Brain microvascular endothelial cell (primary cell): ENCODE measurements around the gene TFCP2L1.

Experiments used
- DNase-seq: peaks from one replicate; pipeline ENCODE4 v3.0.0-alpha.2; 2020
- H3K27ac ChIP-seq: fragments of 250-450 bp; sonication (Bioruptor Pico); 2 replicates; pipeline ENCODE4 v1.5.1; 2020; ENCODE audit warnings: mild to moderate bottlenecking, moderate library complexity
- H3K27me3 ChIP-seq: fragments of 250-450 bp; sonication (Bioruptor Pico); replicated peaks from 2 replicates; pipeline ENCODE4 v1.5.1; 2020; ENCODE audit warnings: mild to moderate bottlenecking
- H3K36me3 ChIP-seq: fragments of 250-450 bp; sonication (Bioruptor Pico); replicated peaks from 2 replicates; pipeline ENCODE4 v1.5.1; 2020; ENCODE audit warnings: mild to moderate bottlenecking
- H3K4me3 ChIP-seq: 2 replicates; pipeline ENCODE4 v1.5.1; 2011; ENCODE audit warnings: low read depth, mild to moderate bottlenecking, control low read depth, low read length, moderate library complexity
- in situ Hi-C: cut with HindIII; loops from 2 replicates; pipeline ENCODE4 v1.10.0; 2017; ENCODE audit warnings: low sequenced_read_pairs, low pct_ligation_motif_present
- TF ChIP-seq, protein P1 (sequence below): IDR thresholded peaks from 2 replicates; pipeline ENCODE4 v1.5.1; 2011; ENCODE audit warnings: low read depth, mild to moderate bottlenecking, moderate library complexity, low read length, control low read depth, inconsistent platforms; ENCODE audit errors: missing control alignments

TFCP2L1 gene

DNA sequence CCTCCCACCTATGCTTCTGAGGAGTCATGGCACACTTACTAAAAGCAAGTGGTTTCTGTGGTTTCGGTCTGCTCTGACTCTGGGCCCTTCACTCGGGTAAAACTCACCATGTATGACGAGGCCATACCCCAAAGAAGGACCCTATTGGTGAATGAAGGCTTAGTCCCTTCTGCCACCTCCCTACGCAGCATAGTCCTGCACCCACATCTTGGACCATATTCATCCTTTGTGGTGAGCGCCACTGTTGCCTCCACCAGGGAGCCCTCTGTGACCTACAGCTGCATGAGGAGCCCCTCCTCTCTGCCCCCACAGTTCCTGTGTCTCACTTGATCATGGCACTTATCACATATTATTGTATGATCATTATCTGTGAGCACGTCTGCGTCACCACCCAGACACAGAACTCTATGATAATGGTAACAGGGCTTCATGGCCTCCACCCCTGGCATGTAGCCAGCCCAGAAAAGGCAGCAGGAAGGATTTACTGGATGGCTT lies 113.3 kb downstream of the TFCP2L1 start:
- Histone ChIP-seq H3K36me3 (no peaks in the 10 kb centered on the region), H3K27ac (no peak overlapping the region), H3K27me3 (no peaks in the 10 kb centered on the region), H3K4me3 (no peak overlapping the region)
- TF ChIP-seq, protein P1, sequence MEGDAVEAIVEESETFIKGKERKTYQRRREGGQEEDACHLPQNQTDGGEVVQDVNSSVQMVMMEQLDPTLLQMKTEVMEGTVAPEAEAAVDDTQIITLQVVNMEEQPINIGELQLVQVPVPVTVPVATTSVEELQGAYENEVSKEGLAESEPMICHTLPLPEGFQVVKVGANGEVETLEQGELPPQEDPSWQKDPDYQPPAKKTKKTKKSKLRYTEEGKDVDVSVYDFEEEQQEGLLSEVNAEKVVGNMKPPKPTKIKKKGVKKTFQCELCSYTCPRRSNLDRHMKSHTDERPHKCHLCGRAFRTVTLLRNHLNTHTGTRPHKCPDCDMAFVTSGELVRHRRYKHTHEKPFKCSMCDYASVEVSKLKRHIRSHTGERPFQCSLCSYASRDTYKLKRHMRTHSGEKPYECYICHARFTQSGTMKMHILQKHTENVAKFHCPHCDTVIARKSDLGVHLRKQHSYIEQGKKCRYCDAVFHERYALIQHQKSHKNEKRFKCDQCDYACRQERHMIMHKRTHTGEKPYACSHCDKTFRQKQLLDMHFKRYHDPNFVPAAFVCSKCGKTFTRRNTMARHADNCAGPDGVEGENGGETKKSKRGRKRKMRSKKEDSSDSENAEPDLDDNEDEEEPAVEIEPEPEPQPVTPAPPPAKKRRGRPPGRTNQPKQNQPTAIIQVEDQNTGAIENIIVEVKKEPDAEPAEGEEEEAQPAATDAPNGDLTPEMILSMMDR = no peak
- DNase-seq = no peak
- in situ Hi-C loops = no loop called here

DNA sequence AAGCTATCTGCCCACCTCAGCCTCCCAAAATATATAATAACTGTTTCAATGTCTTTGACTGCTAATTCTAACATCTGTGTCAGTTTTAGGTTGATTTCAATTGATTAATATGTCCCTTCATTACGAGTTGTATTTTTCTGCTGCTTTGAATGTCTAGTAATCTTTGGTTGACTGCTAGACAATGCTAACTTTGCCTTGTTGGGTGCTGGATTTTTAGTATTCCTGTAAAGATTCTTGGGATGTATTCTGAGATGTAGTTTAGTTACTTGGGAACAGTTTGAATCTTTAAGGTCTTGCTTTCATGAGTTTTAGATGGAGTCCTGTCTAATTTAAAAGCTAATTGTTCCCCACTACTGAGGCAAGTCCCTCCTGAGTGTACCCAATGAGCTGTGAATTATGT lies 114.4 kb downstream of the TFCP2L1 start:
- Histone ChIP-seq H3K27me3 (no peaks in the 10 kb centered on the region), H3K36me3 (no peaks in the 10 kb centered on the region), H3K4me3 (no peak overlapping the region), H3K27ac (no peak overlapping the region)
- TF ChIP-seq, protein P1 = no peak
- in situ Hi-C loops = no loop called here
- no peak for DNase-seq

DNA sequence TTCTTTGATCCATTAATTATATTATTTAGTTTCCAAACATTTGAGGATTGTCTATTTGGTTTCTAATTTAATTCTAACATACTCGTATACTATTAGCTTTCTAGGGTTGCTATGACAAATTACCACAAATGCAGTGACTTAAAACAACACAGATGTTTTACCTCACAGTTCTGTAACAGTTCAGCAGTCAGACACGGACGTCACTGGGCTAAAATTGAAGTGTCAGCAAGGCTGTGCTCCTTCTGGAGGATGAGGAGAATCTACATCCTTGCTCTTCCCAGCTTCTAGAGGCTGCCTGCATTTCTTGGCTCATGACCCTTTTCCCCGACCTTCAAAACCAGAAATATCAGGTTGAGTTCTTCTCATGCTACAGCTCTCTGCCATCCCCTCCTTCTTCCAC lies 117.6 kb downstream of the TFCP2L1 start:
- Histone ChIP-seq H3K4me3 (no peak overlapping the region), H3K36me3 (no peaks in the 10 kb centered on the region), H3K27ac (no peak overlapping the region), H3K27me3 (no peaks in the 10 kb centered on the region)
- no peak for DNase-seq
- in situ Hi-C loops = no loop called here
- TF ChIP-seq, protein P1 = no peak
